Thoracic aorta (tissue), 2 donors: Measurements from ENCODE around the gene OR2T33. TPM values are rescaled to one million over a fixed set of nuclear protein-coding genes. Genes with fewer than 3 reads are reported as not detected.
"Not testable (repeated sequence)": the region's sequence is repeated elsewhere in the genome, so short reads cannot be mapped to it uniquely, and the experiment has no call there.

Experiments
- ATAC-seq: fragments of 150-250 bp; one replicate; pipeline ENCODE4 v1.8.0; 2017; ENCODE audit warnings: low read depth; ENCODE audit not compliant: insufficient number of reproducible peaks, low FRiP score
- DNase-seq: peaks from one replicate; pipeline ENCODE4 v3.0.0-alpha.2; 2020; ENCODE audit warnings: low spot score
- H3K27ac ChIP-seq, 2 donors: fragments of 200-600 bp; sonication (generic); 1 replicate in 1 of 2; 2 replicates in 1 of 2; pipeline ENCODE4 v1.5.1; 2016; ENCODE audit warnings: mild to moderate bottlenecking in 2 of 2, moderate library complexity in 2 of 2
- H3K27me3 ChIP-seq: fragments of 200-600 bp; sonication (generic); replicated peaks from 2 replicates; pipeline ENCODE4 v1.6.0; 2016; ENCODE audit warnings: mild to moderate bottlenecking; ENCODE audit not compliant: insufficient read depth
- H3K36me3 ChIP-seq: fragments of 200-600 bp; sonication (generic); one replicate; pipeline ENCODE4 v1.5.1; 2016
- H3K4me1 ChIP-seq, 2 donors: fragments of 200-600 bp; sonication (generic); 1 replicate in 1 of 2; 2 replicates in 1 of 2; pipeline versions ENCODE4 v1.5.1 to v1.6.0; 2016; ENCODE audit warnings: low read depth in 2 of 2, mild to moderate bottlenecking in 1 of 2; ENCODE audit not compliant: control insufficient read depth in 1 of 2
- H3K4me3 ChIP-seq: fragments of 200-600 bp; sonication (generic); 2 replicates; pipeline ENCODE4 v1.5.1; 2016; ENCODE audit warnings: mild to moderate bottlenecking
- H3K9me3 ChIP-seq: fragments of 200-600 bp; sonication (generic); 2 replicates; pipeline ENCODE4 v1.5.1; 2016
- CTCF ChIP-seq: fragments of 200-600 bp; sonication (generic); IDR thresholded peaks from one replicate; pipeline ENCODE4 v1.5.1; 2019; ENCODE audit warnings: antibody characterized with exemption
- total RNA-seq, 2 donors: library from RNA; depleted of rRNA; stranded (reverse); fragments of >200 nt; gene quantifications; one replicate each; pipeline versions ENCODE4 v1.1.0 to v1.2.3, GENCODE V29; 2016

Gene OR2T33, protein sequence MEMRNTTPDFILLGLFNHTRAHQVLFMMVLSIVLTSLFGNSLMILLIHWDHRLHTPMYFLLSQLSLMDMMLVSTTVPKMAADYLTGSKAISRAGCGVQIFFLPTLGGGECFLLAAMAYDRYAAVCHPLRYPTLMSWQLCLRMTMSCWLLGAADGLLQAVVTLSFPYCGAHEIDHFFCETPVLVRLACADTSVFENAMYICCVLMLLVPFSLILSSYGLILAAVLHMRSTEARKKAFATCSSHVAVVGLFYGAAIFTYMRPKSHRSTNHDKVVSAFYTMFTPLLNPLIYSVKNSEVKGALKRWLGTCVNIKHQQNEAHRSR
- not detected for total RNA-seq

DNA sequence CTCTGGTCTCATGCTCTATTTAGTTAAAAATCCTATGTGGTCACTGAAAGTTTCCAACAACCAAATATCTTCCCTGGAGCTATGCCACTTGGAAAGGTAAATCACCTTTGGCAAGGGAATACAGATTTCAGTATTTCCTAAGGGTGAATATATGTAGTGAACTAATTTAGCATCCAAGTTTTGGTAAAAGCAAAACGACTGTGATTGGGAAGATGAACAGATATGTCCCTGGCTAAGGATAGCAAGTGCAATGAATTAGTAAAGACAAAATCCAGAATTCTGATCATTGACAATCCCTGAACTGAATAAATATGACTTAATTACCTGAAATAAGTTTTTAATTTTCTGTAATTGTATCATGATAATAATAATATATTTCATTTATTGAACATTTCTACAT lies at the start of gene OR2T33:
Gene OR2T33, minus strand, starts transcription at position 101 of the 400 bp plus-strand sequence. CDS start 4,162 bp downstream, outside the sequence.
- Histone ChIP-seq H3K4me1 (no peaks in the 10 kb centered on the region), H3K9me3 (no peaks in the 10 kb centered on the region), H3K27ac (no peak within 1 kb of the TSS), H3K36me3 (no peaks in the 10 kb centered on the region), H3K4me3 (no peak within 1 kb of the TSS), H3K27me3 (no peaks in the 10 kb centered on the region)
- ATAC-seq (no peak), DNase-seq (no peak)
- TF ChIP-seq CTCF = no peak

- Histone ChIP-seq H3K36me3 (no peaks in the 10 kb centered on the region), H3K9me3 (no peaks in the 10 kb centered on the region), H3K4me1 (no peaks in the 10 kb centered on the region), H3K27ac (no peak within 1 kb of the TSS), H3K27me3 (no peaks in the 10 kb centered on the region), H3K4me3 (no peak within 1 kb of the TSS)
- ATAC-seq = no peak
- DNase-seq = no peak
- TF ChIP-seq CTCF = no peak
Observed at GRCh38 chr1:248324468-248324867, 46.7 kb upstream of the OR2T33 start, which contains the start of gene OR2M7. Gene OR2M7, minus strand, starts transcription at chr1:248324568. Its CDS starts 0 bp downstream, at chr1:248324568.

GRCh38 chr1:248316796-248317195 lies 39.0 kb upstream of the OR2T33 start:
- Histone ChIP-seq H3K4me3 (no peak overlapping the region), H3K27ac (no peak overlapping the region), H3K36me3 (no peaks in the 10 kb centered on the region), H3K27me3 (no peaks in the 10 kb centered on the region), H3K4me1 (no peaks in the 10 kb centered on the region), H3K9me3 (no peaks in the 10 kb centered on the region)
- ATAC-seq = no peak
- TF ChIP-seq CTCF = no peak
- DNase-seq = no peak

GRCh38 chr1:248306740-248307139 lies 29.0 kb upstream of the OR2T33 start:
- ATAC-seq, H3K4me3 ChIP-seq, DNase-seq, H3K27ac ChIP-seq, H3K4me1 ChIP-seq, H3K9me3 ChIP-seq, H3K36me3 ChIP-seq, H3K27me3 ChIP-seq: not testable (repeated sequence)

DNA sequence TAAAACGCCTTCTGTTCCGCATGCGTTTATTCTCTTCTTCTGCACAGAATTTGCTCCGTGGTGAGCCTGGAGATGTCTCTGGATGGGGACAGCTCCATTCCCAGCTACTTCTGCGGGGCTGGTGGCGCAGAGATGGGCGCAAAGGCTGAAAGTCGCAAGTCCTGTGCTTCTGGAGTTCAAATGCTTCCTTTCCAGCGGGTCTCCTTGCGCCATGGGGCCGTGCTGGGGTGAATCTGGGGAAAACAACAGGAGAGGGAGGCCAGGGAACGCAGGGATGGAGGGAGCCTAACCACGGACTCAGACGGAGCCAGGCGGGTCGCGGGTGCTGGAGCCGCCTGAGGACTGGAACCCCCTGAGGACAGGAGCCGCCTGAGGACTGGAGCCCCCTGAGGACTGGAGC lies 28.3 kb upstream of the OR2T33 start:
- Histone ChIP-seq H3K4me3 (no peak overlapping the region), H3K27me3 (no peaks in the 10 kb centered on the region), H3K36me3 (no peaks in the 10 kb centered on the region), H3K9me3 (no peaks in the 10 kb centered on the region), H3K4me1 (no peaks in the 10 kb centered on the region), H3K27ac (no peak overlapping the region)
- no peak for DNase-seq
- ATAC-seq = no peak
- no peak for TF ChIP-seq CTCF

- H3K36me3 ChIP-seq, H3K27ac ChIP-seq, H3K4me1 ChIP-seq, H3K4me3 ChIP-seq, H3K27me3 ChIP-seq, H3K9me3 ChIP-seq, DNase-seq, ATAC-seq: not testable (repeated sequence)
Observed at GRCh38 chr1:248305672-248306071, 27.9 kb upstream of the OR2T33 start.
